Left lung (tissue), 10 donors: ENCODE measurements around the gene CNKSR2. TPM values are rescaled to one million over a fixed set of nuclear protein-coding genes. Genes with fewer than 3 reads are reported as not detected.
"Not testable (repeated sequence)": the region's sequence is repeated elsewhere in the genome, so short reads cannot be mapped to it uniquely, and the experiment has no call there.

Source experiments
- ATAC-seq: fragments of 200-7000 bp; cut with Tn5 transposase; one replicate; pipeline ENCODE4 v1.9.1; 2020; ENCODE audit warnings: moderate library complexity
- DNase-seq, 4 donors: peaks; one replicate each; pipeline ENCODE4 v3.0.0-alpha.2; 2013 to 2020
- H3K27ac ChIP-seq, 2 donors: fragments of 200-600 bp; sonication (generic) in 1 of 2; one replicate each; pipeline versions ENCODE4 v1.5.0 to v1.8.0; 2020 to 2021
- H3K27me3 ChIP-seq, 2 donors: fragments of 200-600 bp; sonication (generic) in 1 of 2; one replicate each; pipeline versions ENCODE4 v1.5.0 to v1.8.0; 2020 to 2021
- H3K36me3 ChIP-seq, 2 donors: fragments of 200-600 bp; sonication (generic) in 1 of 2; one replicate each; pipeline versions ENCODE4 v1.5.0 to v1.8.0; 2020 to 2021
- H3K4me1 ChIP-seq, 2 donors: fragments of 200-600 bp; one replicate each; pipeline ENCODE4 v1.8.0; 2021
- H3K4me3 ChIP-seq, 2 donors: fragments of 200-600 bp; sonication (generic) in 1 of 2; one replicate each; pipeline versions ENCODE4 v1.5.0 to v1.8.0; 2020 to 2021; ENCODE audit warnings: mild to moderate bottlenecking in 1 of 2
- H3K9me3 ChIP-seq, 2 donors: fragments of 200-600 bp; sonication (generic) in 1 of 2; one replicate each; pipeline versions ENCODE4 v1.5.0 to v1.8.0; 2020 to 2021
- intact Hi-C, 2 donors: fragments of 100-400 bp; cut with DNase I; formaldehyde crosslinking; loops; one replicate each; pipeline versions ENCODE4 v1.11.2 to v1.14.2; 2022
- polyA plus RNA-seq, 6 donors: library from polyadenylated mRNA; unstranded; fragments of 120-200 nt; gene quantifications; one replicate each; pipeline ENCODE4 v1.2.1, GENCODE V29; 2013; ENCODE audit not compliant: insufficient read length in 6 of 6
- total RNA-seq, 2 donors: library from RNA; stranded (reverse); fragmentation: NEBNext Ultra II Directional; extraction: Animal tissue kit (Norgen Biotek cat#: 25700); gene quantifications; one replicate each; pipeline ENCODE4 v1.2.1, GENCODE V29; 2021
- TF ChIP-seq, protein P1 (sequence below), 2 donors: fragments of 200-600 bp; sonication (generic) in 1 of 2; IDR thresholded peaks; one replicate each; pipeline versions ENCODE4 v1.5.0 to v1.8.0; 2021; ENCODE audit warnings: antibody characterized with exemption in 2 of 2
- donor health status: DM: no; HTN: yes; CAD: no.
- donor health status: DM: no; HTN: no; CAD: no.

The CNKSR2 gene
- total and polyA plus RNA-seq, 8 donors: 3.8 to 14.9 (median 9.8) TPM

GRCh38 chrX:21524008-21524407 lies 149.8 kb downstream of the CNKSR2 start:
- Histone ChIP-seq H3K9me3 (no peaks in the 10 kb centered on the region), H3K27ac (no peak overlapping the region), H3K4me3 (no peak overlapping the region), H3K36me3 (no peaks in the 10 kb centered on the region), H3K4me1 (no peaks in the 10 kb centered on the region), H3K27me3 (no peaks in the 10 kb centered on the region)
- TF ChIP-seq, protein P1, sequence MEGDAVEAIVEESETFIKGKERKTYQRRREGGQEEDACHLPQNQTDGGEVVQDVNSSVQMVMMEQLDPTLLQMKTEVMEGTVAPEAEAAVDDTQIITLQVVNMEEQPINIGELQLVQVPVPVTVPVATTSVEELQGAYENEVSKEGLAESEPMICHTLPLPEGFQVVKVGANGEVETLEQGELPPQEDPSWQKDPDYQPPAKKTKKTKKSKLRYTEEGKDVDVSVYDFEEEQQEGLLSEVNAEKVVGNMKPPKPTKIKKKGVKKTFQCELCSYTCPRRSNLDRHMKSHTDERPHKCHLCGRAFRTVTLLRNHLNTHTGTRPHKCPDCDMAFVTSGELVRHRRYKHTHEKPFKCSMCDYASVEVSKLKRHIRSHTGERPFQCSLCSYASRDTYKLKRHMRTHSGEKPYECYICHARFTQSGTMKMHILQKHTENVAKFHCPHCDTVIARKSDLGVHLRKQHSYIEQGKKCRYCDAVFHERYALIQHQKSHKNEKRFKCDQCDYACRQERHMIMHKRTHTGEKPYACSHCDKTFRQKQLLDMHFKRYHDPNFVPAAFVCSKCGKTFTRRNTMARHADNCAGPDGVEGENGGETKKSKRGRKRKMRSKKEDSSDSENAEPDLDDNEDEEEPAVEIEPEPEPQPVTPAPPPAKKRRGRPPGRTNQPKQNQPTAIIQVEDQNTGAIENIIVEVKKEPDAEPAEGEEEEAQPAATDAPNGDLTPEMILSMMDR (IDR thresholded peaks at IDR 0.05): no peak
- intact Hi-C loops: no loop called here
- ATAC-seq (no peak), DNase-seq (no peak)

DNA sequence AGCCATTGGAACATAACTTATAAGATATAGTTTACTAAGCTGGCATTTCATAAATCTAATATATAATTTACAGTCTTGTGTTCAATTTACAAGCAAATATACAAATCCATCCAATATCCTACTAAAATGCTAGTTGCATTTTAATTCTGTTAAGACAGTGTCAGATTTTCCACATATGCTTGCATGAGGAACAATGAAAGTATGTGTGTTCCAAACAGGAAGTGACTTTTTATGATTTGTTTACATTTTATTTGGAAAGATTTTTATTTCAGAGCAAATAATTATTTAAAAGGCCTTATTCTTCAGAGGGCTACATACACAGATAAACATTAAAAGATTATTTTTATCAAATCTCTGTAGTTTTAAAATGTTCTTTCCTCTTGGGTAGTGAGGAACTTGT lies 153.9 kb downstream of the CNKSR2 start:
- intact Hi-C loops: no loop called here
- peak in 1 of 4 donors; percentile 7 for DNase-seq
- TF ChIP-seq, protein P1 (IDR thresholded peaks at IDR 0.05): no peak

GRCh38 chrX:21529771-21530170 lies 155.6 kb downstream of the CNKSR2 start:
- no peaks in the 10 kb centered on the region for H3K36me3 ChIP-seq
- H3K27ac ChIP-seq: no peak overlapping the region
- TF ChIP-seq, protein P1 (IDR thresholded peaks at IDR 0.05): no peak
- H3K4me1 ChIP-seq: no peaks in the 10 kb centered on the region
- no peak for DNase-seq
- no peak overlapping the region for H3K4me3 ChIP-seq
- H3K9me3 ChIP-seq: no peaks in the 10 kb centered on the region
- intact Hi-C loops: no loop called here
- no peak for ATAC-seq
- H3K27me3 ChIP-seq: no peaks in the 10 kb centered on the region

More for the DNA sequence above, 153.9 kb downstream of the CNKSR2 start:
- Histone ChIP-seq H3K4me1 (no peaks in the 10 kb centered on the region), H3K27ac (no peak overlapping the region), H3K27me3 (no peaks in the 10 kb centered on the region), H3K36me3 (no peaks in the 10 kb centered on the region), H3K4me3 (no peak overlapping the region), H3K9me3 (no peaks in the 10 kb centered on the region)
- no peak for ATAC-seq

DNA sequence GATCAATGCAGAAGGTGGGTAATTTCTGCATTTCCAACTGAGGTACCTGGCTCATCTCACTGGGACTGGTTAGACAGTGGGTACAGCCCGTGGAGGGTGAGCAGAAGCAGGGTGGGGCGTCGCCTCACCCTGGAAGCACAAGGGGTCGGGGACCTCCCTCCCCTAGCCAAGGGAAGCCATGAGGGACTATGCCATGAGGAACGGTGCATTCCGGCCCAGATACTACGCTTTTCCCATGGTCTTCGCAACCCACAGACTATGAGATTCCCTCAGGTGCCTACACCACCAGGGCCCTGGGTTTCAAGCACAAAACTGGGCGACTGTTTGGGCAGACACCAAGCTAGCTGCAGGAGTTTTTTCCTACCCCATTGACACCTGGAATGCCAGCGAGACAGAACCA lies 170.4 kb downstream of the CNKSR2 start:
- ATAC-seq, H3K27ac ChIP-seq, DNase-seq, intact Hi-C loops, H3K4me3 ChIP-seq, H3K36me3 ChIP-seq, H3K9me3 ChIP-seq, H3K27me3 ChIP-seq, H3K4me1 ChIP-seq: not testable (repeated sequence)

- H3K4me1 ChIP-seq: no peaks in the 10 kb centered on the region
- H3K27me3 ChIP-seq: no peaks in the 10 kb centered on the region
- H3K9me3 ChIP-seq: no peaks in the 10 kb centered on the region
- TF ChIP-seq, protein P1 (IDR thresholded peaks at IDR 0.05): no peak
- H3K36me3 ChIP-seq: no peaks in the 10 kb centered on the region
- DNase-seq: no peak
- no peak for ATAC-seq
- no peak overlapping the region for H3K4me3 ChIP-seq
- intact Hi-C loops: no loop called here
- no peak overlapping the region for H3K27ac ChIP-seq
These were observed 185.2 kb downstream of the CNKSR2 start for GRCh38 chrX:21559417-21559816.

DNA sequence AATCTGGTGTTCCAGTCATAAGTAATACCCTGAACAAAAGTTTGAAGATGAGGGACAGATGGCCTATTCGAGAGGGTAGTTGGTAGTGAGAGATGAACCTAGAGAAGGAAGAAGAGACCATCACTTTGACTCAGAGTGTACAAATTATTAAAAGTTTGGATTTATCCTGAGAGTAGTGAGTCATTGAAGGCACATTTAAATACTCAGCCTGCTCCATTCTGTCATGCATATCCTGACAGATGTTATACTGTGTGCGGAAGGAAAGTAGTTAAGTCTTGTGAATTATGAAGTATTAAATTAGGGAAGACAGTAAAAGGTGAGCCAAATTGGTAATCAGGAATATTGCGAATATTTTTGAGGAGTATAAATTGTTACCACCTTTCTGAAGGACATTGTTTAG lies 190.8 kb downstream of the CNKSR2 start:
- no peaks in the 10 kb centered on the region for H3K27me3 ChIP-seq
- intact Hi-C loops: no loop called here
- no peak overlapping the region for H3K27ac ChIP-seq
- DNase-seq: no peak
- ATAC-seq: no peak
- no peaks in the 10 kb centered on the region for H3K4me1 ChIP-seq
- H3K36me3 ChIP-seq: no peaks in the 10 kb centered on the region
- H3K4me3 ChIP-seq: no peak overlapping the region
- H3K9me3 ChIP-seq: no peaks in the 10 kb centered on the region
- TF ChIP-seq, protein P1 (IDR thresholded peaks at IDR 0.05): no peak
